ENCODE results near the gene PI4KB. TPM values are rescaled to one million over a fixed set of nuclear protein-coding genes. Genes with fewer than 3 reads are reported as not detected.
"Not testable (repeated sequence)": the region's sequence is repeated elsewhere in the genome, so short reads cannot be mapped to it uniquely, and the experiment has no call there.

PI4KB gene
- total RNA-seq, 1 donor from 2014 or later: 53.7 TPM

DNA sequence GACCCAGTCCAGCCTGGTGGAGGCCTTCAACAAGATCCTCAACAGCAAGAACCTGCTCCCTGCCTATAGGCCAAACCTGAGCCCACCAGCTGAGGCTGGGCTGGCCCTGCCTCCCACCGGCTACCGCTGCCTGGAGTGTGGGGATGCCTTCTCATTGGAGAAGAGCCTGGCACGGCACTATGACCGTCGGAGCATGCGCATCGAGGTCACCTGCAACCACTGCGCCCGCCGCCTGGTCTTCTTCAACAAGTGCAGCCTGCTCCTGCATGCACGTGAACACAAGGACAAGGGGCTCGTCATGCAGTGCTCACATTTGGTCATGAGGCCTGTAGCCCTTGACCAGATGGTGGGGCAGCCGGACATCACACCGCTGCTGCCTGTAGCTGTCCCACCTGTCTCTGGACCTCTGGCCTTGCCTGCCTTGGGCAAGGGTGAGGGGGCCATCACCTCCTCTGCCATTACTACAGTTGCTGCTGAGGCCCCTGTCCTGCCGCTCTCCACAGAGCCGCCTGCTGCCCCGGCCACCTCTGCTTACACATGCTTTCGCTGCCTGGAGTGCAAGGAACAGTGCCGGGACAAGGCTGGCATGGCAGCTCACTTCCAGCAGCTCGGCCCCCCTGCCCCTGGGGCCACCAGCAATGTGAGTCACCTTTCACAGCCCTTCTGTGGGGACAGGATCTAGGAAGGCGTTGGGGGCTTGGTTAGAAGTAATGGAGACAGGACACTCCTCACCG lies 39.3 kb downstream of the PI4KB start:
- ATAC-seq: no peak
- DNase-seq (ENCODE audit: missing footprints): no peak
- intact Hi-C loops (cut with DNase I): no loop called here

DNA sequence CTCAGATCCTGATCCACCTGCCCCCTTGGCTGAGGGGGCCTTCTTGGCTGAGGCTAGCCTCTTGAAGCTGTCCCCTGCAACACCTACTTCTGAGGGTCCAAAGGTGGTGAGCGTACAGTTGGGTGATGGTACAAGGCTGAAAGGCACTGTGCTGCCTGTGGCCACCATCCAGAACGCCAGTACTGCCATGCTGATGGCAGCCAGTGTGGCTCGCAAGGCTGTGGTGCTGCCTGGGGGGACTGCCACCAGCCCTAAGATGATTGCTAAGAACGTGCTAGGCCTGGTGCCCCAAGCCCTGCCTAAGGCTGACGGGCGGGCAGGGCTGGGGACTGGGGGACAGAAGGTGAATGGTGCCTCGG lies 39.9 kb downstream of the PI4KB start:
- no peak for ATAC-seq
- DNase-seq (ENCODE audit: missing footprints): no peak
- intact Hi-C loops (cut with DNase I): no loop called here

DNA sequence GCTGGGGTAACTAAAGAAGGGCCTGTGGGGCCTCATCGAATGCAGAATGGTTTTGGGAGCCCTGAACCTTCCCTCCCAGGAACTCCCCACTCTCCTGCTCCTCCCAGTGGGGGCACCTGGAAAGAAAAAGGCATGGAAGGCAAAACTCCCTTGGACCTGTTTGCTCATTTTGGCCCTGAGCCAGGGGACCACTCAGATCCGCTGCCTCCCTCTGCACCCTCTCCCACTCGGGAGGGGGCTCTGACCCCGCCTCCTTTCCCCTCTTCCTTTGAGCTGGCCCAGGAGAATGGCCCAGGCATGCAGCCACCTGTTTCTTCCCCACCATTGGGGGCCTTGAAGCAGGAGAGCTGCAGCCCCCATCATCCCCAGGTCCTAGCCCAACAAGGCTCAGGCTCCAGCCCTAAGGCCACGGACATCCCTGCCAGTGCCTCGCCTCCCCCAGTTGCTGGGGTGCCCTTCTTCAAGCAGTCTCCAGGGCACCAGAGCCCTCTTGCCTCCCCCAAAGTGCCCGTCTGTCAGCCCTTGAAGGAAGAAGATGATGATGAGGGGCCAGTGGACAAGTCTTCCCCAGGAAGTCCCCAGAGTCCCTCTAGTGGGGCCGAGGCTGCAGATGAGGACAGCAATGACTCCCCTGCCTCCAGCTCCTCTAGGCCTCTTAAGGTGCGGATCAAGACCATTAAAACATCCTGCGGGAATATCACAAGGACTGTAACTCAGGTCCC lies 40.4 kb downstream of the PI4KB start:
- ATAC-seq (no peak), DNase-seq (ENCODE audit: missing footprints) (no peak)
- intact Hi-C loops (cut with DNase I): no loop called here

DNA sequence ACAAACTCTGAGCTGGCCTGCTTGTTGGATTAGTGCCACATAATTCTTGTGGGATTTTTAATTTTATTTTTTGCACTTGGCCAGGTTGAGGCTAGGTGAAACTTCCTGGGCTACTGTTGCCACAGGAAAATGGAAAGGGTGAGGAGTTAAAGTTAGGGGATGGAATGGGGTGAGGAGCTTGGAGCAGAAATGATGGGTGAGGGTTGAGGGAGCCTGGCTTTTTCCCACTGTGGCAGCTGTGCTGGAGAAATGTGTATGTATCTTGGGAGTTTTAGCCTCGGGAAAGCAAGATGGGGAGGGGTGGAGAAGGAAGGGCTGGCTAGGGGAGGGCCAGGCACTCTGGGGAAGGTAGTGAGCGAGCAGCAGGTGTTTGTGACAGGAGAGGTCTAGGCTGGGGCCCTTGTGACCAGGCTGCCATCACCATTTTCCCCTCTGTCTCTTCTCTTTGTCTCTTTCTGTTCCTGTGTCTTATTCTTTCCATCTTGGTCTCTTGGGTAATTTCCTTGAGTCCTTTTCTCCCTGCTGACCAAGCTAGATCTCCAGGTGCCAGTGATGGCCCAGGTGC lies 43.1 kb downstream of the PI4KB start:
- intact Hi-C loops (cut with DNase I): no loop called here
- DNase-seq (ENCODE audit: missing footprints) (no peak), ATAC-seq (no peak)

DNA sequence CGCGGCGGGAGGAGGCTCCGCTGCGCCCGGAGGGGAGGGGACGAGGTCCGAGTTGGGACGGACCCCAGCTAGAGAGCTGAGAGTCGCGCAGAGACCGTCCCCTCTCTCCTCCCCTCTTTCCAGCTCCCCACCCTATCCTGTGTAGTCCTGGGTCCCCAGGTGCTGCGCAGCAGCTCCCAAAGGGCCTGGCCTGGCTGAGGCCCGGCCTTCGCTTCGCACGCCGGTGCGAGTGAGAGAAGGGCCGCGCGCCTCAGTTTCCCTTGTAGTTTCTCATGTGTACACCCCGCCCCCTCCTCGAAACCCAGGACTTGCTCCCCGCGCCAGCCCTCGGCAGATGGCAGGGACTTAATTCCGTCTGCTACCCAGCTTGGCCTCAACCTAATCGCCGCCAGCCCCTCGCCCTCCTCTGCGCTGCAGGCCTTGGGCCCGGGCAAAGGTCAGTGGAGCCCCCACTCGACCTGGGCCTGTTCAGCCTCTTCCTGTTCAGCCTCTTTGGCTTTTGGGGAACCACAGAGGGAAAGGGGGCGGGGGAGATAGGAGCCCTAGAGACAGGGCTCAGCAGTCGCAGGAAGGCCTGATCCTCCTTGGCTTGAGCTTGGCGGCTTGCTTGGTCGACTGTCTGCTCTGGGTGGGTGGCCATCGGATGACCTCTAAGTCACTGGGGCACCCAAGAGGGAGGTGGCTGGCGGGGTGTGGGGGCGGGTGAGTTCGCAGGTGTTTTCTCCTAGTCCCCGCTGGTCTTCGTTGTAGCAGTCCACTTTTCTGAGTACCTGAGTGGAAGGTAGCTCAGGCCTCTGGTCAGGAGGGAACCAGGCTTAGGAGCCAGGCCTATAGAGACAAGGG lies 44.1 kb downstream of the PI4KB start:
- ATAC-seq: no peak

DNA sequence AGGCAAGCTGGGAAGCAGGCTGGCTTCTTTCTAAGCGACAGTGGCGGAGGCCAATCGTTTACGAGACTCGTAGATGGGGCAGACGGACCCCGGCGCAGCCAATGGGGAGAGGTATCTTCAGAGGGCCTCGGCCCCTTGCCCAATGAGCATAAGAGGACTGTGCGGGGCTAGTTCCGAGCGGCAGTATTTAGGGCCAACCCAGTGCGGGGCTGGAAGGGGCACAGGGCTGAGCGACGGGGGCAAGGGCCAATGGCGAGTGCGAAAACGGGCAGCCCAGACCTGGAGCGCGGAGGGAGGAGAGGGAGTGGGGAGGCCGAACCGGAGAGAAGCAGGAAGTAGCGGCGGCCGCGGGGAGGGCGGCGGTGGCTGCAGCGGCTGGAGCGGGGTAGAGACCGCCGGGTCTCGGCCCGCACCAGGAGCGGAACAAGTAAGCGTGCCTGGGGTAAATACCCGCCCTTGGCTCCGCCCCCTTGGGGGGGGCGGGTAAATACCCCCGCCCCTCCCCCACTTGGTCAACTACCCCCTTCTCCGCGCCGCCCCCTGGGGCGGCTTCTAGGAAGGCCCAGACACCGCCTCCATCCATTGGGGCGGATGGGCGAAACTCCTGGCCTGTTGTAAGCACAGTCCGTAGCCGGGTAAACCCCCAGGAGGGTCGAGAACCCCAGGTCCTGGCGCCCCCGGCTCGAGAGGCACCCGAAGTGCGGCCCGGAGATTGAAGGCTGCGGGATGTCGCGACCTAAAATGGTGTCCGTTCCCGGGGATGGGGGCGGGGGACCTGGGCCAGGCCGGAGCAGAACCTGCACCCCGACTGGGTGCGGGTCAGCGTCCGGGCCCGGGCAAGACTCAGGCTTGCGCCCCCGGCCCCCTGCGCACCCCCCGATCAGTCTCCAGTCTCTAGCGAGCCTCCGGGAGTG lies 45.0 kb downstream of the PI4KB start, which contains the start of gene ZNF687:
Gene ZNF687, plus strand, starts transcription at position 331 of the 914 bp plus-strand sequence. CDS start 3,993 bp downstream, outside the sequence.
- DNase-seq (ENCODE audit: missing footprints) (peak; percentile 100), ATAC-seq (peak; percentile 95)
- intact Hi-C loops (cut with DNase I): loop anchor here (1.0 to 2.0 kb wide), 3 partner anchors 29 to 117 kb away; partner anchors contain the start of genes PI4KB and PSMB4

More for the DNA sequence above, 44.1 kb downstream of the PI4KB start:
- intact Hi-C loops (cut with DNase I): loop anchor here (2.0 kb wide), 2 partner anchors 28 to 44 kb away; partner anchors contain the start of gene PI4KB
- no peak for DNase-seq (ENCODE audit: missing footprints)

DNA sequence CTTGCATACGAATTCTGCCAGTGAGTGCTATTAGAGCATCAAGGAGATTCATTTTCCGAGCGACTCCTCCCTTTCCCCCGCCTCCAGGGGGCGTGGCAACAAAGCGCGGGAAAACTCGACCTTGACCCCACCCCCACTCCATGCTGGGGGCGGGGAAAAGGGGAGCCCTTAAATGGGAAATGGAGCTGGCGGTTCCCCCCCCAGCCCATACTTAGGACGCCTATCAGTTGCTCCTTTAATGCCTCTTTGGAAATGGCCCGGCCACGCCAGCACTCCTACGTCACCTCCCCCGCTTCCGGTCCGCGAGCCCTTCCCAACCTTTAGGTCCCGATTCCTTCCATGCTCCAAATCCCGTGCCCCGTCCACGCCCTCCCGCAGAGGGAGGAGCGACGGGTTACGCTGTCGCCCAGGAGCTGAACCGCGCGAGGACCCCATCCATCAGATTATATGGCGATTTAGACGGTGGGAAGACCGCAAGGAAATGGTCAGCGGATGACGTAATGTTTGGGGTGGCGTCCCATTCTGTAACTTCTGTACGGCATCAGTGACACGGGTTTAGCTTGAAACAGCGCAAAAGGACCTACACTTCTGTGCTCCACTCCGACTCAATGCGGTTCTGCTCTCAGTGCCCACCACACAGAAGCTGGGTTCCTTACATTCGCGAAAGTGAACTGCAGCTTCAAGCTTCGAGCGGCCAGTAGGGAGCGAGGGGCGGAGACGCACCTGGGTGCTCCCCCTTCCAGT lies 45.8 kb downstream of the PI4KB start:
- peak; percentile 85 for ATAC-seq
- peak; percentile 97 for DNase-seq (ENCODE audit: missing footprints)
- intact Hi-C loops (cut with DNase I): loop anchor here (1.0 kb wide), 1 partner anchor 118 kb away; the partner anchor contains the start of gene PSMB4

DNA sequence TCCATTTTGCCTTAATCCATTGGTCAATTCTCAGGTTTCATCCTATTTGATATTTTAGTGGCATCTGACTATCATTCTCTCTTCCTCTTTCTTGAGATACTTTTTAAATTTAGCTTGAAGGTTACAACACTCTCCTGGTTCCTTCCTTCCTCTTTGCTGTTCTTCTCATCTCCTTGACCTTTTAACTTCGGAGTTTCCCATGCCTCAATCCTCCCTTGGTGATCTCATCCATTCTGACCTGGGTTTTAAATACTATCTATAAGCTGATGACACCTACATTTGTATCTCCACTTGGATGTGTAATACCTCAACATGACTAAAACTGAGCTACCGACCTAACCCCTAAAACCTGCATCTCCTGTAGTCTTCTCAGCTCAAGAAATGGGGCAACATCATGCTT lies 50.0 kb downstream of the PI4KB start:
- intact Hi-C loops (cut with DNase I): no loop called here
- no peak for DNase-seq (ENCODE audit: missing footprints)
- no peak for ATAC-seq

DNA sequence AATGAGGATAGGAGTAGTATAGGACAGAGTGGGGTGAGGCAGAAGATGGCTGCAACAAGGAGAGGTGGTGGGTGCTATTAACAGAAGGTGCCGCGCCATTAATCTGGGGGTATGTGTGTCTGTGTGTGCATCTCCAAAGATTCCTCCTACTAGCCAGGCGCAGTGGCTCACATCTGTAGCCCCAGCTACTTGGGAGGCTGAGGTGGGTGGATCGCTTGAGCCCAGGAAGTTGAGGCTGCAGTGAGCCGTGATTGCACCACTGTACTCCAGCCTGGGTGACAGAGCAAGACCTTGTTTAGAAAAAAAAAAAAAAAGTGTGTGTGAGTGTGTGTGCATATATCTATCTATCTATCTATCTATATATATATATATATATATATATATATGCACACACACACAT lies 51.9 kb downstream of the PI4KB start:
- ATAC-seq; DNase-seq (ENCODE audit: missing footprints); intact Hi-C loops (cut with DNase I): not testable (repeated sequence)

DNA sequence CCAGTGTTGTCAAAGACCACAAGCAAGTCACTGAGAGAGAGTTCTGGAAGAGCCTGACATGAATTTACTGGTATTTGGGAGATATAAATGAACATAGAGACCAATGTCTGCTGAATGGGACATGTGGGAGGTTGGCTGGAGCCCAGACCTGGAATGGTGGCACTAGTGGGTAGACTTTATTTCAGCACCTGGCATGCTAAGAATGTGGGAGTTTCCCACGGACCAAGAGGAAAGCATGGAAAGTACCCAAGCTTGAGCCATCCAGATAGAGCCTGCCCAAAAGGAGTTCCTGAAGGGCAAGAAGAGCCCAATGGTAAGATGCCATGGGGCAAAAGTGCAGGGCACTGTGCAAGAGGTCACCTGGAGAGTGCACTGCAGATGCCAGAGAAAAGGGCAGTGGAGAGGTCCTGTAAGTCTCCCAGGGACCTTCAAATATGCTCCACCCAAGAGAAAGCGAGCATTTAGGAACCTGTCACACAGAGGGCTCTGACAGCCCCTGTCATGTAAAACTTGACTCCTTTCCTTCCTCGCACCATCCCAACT lies 53.2 kb downstream of the PI4KB start:
- ATAC-seq (no peak), DNase-seq (ENCODE audit: missing footprints) (no peak)
- intact Hi-C loops (cut with DNase I): no loop called here

DNA sequence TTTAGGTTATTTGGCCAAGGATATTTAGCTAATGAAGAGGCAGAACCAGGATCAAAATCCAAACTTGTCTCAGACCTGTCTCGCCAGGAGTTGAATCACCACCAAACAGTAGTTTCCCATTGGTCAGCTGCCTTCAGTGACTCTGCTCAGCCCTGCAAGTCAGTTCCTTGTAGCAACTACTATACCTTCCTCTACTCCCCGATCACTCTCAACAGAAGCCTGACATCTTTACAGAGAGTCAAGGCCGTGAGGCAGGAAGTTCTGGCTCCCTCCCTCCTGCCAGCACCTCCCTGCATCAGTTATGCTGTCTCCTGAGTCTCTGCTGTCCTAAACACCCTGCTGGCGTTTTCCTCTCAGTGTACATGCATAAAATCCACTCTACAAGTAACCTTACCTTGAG lies 59.5 kb downstream of the PI4KB start:
- no peak for DNase-seq (ENCODE audit: missing footprints)
- ATAC-seq: no peak
- intact Hi-C loops (cut with DNase I): no loop called here

DNA sequence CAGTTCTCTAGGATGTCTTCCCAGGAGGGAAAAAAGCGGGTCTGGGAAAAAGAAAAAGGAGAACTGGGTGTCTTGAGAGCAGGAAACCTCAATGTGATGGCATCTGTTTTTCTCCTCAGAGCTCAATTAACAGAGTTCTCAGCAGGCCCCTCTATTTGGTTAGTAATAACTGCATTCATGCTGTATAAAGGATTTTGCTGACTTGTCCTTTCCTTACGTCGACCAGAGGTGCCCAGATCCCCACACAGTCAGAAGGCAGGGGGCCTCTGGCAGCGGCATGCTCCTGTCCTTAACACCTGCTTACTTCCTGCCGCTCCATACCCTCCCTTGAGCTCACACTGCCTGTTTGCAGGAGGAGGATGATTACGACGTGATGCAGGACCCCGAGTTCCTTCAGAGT lies 60.4 kb downstream of the PI4KB start:
- DNase-seq (ENCODE audit: missing footprints) (no peak), ATAC-seq (no peak)
- intact Hi-C loops (cut with DNase I): no loop called here

DNA sequence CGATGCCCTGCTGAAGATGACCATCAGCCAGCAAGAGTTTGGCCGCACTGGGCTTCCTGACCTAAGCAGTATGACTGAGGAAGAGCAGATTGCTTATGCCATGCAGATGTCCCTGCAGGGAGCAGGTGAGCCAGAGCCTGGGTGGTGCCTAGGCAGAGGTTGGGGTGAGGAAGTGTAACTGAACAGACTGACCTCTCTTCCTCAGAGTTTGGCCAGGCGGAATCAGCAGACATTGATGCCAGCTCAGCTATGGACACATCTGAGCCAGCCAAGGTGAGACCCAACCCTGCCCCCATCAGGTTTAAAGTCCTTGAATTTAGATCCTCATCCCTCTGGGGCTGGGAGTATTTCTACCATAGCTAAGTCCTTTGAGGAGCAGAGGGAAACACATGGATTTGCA lies 60.9 kb downstream of the PI4KB start:
- DNase-seq (ENCODE audit: missing footprints) (no peak), ATAC-seq (no peak)
- intact Hi-C loops (cut with DNase I): no loop called here

DNA sequence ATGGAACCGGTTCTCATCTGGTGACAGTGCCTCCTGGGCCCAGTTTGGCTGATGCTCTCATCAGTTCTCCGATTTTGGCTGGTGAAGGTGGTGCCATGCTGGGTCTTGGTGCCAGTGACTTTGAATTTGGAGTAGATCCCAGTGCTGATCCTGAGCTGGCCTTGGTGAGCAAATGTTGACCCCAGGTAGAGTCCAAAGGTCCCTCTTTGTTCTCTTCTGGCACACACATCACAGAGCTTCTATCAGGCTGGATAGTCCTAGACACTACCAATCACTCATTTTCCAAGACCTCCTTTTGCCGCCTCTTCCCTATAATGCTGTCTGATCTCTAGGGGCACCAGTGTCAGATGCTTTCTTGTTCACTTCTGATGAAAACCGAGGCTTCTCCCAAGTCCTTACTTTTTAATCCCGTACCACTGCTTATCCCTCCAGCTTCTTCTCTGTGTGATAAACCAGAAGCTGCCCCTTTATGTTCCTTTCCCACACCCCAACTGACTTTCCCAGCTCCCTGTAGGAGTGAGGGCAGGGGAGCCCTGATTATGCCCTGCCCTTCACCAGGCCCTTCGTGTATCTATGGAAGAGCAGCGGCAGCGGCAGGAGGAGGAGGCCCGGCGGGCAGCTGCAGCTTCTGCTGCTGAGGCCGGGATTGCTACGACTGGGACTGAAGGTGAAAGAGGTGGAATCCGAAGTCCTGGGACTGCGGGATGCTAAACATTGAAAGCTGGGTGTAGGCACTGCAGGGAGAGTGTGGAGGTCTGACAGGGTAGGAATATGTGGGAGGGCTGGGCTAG lies 61.6 kb downstream of the PI4KB start:
- ATAC-seq (no peak), DNase-seq (ENCODE audit: missing footprints) (no peak)
- intact Hi-C loops (cut with DNase I): no loop called here

DNA sequence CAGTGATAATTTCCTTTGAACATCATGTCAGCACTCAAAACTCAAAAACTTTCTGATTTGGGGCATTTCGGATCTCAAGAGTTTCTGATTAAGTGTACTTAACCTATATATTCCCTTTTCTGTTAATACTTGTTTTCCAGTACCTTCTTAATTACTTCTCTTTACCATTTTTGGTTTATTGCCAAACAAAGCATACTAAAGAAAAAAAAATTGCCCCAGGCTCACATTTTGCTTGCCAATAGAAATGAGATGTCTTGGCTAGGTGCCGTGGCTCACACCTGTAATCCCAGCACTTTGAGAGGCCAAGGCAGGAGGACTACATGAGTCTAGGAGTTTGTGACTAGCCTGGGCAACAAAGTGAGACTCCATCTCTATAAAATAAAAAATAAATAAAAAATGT lies 67.9 kb downstream of the PI4KB start:
- intact Hi-C loops (cut with DNase I): loop anchor here (10.0 kb wide), 1 partner anchor 165 kb away; no protein-coding TSS in a partner anchor
- ATAC-seq: no peak
- DNase-seq (ENCODE audit: missing footprints): no peak

DNA sequence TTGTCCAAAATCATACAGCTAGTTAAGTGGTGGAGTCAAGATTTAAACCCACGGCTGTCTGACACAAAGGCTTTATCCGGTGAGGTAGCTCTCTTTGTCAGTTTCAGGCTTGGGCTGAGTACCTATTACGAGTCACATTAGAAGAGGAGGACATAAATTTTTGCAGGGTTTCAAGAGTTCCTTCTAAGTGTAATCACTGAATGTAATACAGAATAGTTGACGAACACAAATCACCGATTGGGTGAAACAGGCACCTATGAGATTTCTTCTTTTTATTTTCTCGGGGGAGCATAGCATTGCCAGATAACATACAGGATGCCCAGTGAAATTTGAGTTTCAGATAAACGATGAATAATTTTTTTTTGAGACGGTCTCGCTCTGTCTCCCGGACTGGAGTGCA lies 71.8 kb downstream of the PI4KB start:
- ATAC-seq: no peak
- intact Hi-C loops (cut with DNase I): loop anchor here (2.0 to 10.0 kb wide), 2 partner anchors 57 to 161 kb away; partner anchors contain the start of gene PIP5K1A
- DNase-seq (ENCODE audit: missing footprints): no peak
